22Rv1 (cell line): ENCODE data around the gene LY6G5B.

Source experiments
- H3K27ac ChIP-seq: fragments of 450-650 bp; 2 replicates; pipeline ENCODE4 v1.5.1; 2017
- ZFX ChIP-seq: fragments of 450-650 bp; IDR thresholded peaks from 2 replicates; pipeline ENCODE4 v1.6.1; 2017; ENCODE audit warnings: antibody characterized with exemption, borderline replicate concordance
- TF ChIP-seq, protein P1 (sequence below): fragments of 450-650 bp; IDR thresholded peaks from 2 replicates; pipeline ENCODE4 v1.5.1; 2017; ENCODE audit warnings: mild to moderate bottlenecking

The LY6G5B gene

DNA sequence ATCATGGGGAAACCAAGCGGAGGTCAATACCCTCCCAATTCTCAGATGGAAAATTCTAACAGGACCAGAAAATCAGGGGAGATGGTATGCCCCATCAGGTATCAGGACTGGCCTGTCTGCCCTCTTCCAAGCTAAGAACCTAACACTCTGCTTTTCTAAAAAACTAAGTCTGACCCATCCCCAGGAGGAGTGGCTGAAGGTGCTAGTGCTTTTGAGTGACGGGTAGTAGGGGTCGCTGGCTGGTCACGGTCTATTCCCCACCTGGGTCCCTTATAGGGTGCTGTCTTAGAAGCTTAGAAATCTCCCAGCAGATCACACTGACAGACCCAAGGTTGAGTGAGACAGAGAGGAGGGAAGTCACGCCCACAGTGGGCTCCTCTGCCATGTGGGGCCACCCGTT, 23.8 kb downstream of the LY6G5B start:
- TF ChIP-seq ZFX = no peak
- TF ChIP-seq, protein P1, sequence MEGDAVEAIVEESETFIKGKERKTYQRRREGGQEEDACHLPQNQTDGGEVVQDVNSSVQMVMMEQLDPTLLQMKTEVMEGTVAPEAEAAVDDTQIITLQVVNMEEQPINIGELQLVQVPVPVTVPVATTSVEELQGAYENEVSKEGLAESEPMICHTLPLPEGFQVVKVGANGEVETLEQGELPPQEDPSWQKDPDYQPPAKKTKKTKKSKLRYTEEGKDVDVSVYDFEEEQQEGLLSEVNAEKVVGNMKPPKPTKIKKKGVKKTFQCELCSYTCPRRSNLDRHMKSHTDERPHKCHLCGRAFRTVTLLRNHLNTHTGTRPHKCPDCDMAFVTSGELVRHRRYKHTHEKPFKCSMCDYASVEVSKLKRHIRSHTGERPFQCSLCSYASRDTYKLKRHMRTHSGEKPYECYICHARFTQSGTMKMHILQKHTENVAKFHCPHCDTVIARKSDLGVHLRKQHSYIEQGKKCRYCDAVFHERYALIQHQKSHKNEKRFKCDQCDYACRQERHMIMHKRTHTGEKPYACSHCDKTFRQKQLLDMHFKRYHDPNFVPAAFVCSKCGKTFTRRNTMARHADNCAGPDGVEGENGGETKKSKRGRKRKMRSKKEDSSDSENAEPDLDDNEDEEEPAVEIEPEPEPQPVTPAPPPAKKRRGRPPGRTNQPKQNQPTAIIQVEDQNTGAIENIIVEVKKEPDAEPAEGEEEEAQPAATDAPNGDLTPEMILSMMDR = no peak
- no peak overlapping the region for H3K27ac ChIP-seq

DNA sequence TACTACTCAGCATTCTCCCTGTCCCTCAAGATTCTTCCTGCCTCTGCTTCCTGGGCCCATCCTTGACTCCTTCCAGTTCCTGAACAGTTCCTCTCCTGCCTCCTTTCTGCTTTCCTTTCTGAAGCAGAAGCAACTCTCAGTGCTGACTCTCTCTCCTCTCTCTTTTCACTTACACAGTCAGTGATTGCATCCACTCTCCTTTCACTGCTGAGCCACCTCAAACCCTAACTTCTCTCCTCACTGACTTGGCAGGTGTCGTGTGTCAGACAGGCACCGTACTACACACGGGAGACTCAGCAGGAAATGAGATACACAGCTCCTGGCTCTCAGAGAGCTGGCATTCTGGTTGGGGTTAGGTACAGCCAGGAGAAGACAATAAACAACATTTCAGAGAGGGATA, 27.8 kb downstream of the LY6G5B start:
- H3K27ac ChIP-seq = no peak overlapping the region
- TF ChIP-seq, protein P1 = no peak
- TF ChIP-seq ZFX = no peak

DNA sequence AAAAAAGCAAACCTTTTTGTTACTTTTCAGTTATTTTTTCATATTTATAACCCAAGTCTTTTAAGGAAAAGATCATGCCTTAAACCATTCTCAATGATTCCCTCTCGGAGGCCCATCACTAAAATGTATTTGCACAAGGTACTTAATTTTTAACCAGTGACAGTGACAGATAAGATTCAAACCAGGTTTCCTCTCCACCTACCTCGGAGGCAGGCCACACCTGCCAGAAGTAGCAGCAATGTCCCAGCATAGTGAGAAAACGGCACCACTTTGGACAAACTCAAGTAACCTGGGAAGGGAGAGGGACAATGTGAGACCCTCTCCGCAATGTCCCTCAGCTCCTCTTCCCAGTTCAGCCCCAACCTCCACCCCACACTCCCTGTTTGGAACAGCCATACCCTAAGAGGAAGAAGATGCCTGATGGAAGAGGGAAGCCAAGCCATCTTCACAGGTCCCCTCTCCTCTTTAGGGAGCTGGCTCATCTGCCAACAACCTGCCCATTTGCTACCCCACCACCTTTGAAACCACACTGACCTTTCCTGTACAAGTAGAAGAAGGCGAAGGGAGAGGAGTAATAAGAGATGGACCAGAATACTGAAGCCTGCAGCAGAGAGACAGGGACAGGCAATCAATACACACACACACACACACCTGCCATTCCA, 31.1 kb downstream of the LY6G5B start:
- TF ChIP-seq ZFX = no peak
- TF ChIP-seq, protein P1 = no peak
- H3K27ac ChIP-seq = no peak overlapping the region

DNA sequence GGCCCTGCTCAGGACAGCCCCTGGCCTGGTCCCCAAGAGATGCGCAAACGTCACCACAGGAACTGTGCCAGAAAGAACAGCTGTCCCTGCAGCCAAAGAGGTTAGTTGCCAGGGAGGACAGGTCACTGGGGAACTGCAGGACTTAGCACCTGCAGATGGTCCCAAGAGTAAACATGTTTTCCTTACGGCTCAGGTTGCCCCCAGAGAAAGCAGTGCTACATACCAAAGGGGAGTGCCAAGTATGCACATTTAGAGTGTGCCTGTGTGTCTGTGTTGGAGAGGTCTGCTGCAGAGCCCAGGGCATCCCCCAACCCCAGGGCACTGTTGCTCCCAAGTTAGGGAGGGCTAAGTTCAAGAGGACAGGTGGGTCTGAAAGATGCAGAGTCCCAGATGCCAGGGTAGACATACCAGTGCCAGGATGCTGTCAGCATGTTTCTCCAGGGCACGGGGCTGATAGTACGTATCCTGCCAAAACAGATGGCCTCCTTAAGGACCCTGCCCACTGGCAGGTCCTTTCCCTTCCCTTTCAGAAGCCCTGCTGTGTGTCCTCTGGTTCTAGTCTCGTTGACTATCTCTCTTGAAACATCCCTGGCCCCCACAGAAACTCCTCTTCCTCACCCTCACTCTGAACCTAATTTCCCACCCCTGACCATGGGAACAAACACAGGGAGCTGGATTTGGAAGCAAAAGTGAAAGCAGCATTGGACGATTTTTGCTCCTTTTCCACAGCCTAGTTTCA, 32.1 kb downstream of the LY6G5B start:
- H3K27ac ChIP-seq = peak overlapping the region; percentile 72; the same call in 1 of the 2 replicates

DNA sequence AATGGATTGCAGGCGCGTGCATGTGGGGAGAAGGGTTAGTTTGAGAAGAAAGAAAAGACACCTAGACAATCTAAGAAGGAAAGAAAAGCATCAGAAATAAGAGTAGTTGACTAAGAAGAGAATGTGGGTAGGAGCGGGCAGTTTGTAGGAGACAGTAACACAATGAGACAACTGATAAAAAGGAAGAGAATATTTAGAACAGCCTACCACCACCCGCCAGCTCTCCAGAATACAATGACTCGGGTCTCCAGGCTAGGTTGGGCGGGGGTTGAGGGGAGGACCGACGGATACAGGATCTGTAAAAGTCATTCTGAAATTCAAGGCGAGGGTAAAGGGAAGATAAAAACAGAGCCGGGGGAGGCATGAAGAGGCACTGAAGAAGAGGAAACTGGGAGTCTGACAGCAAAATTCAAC, 32.6 kb downstream of the LY6G5B start:
- peak overlapping the region; percentile 72 for H3K27ac ChIP-seq
- no peak for TF ChIP-seq ZFX
- TF ChIP-seq, protein P1 = no peak

More for the DNA sequence above, 32.1 kb downstream of the LY6G5B start:
- TF ChIP-seq, protein P1 = no peak
- TF ChIP-seq ZFX = no peak

DNA sequence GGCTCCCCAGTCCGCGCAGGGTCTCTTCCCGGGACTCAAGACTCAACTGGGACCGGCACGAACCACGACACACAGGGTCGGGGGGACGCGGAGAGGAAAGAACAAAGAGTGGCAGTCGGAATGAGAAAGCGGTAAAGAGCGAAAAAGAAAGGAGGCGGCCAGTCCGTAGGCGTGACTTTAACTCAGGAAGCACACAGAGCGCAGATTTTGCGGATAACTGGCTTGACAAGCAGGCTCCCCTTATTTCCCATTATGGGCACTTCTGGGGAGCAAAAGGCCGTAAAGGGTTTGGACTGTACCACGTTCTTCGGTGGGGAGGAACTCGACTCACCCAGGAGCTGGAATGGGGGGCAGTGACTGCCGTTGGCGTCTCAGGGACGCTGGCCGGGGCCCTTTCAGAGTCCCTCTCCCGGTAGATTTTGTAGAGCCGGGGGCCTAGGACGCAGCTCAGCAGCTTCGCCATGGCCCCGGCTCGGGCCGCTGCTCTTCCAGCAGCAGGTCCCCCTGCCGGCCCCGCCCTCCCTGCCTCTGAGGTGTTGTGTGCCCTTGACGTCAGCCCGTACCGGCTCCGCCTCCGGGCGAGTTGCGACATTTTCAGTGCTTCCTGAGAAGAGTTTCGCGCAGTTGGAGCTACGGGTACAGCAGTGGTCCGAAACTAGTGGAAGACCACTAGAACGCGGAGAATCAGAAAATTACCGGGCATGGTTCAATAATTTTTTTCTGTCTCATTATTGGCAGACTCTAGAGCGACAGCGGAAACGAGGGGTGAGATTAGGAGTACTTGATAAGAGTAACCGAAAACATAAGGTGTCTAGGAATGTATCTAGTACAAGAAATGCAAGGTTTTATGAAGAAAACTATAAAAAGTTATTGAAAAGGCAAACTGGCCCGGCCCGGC, 33.3 kb downstream of the LY6G5B start, which contains the start of gene ABHD16A:
TSS of gene ABHD16A (minus strand) at position 506 of the 898 bp plus-strand sequence. CDS start at position 463, 43 bp downstream.
- peak within 1 kb of the TSS; percentile 72 for H3K27ac ChIP-seq
- no peak for TF ChIP-seq ZFX
- TF ChIP-seq, protein P1 = no peak
